Calu3 (cell line): ENCODE measurements around the gene SH3PXD2A. TPM values are rescaled to one million over a fixed set of nuclear protein-coding genes. Genes with fewer than 3 reads are reported as not detected.
A peak's percentile ranks its signal among the peaks of the same experiment; 100 is the strongest.

Experiments used
- BruUV-seq: library from RNA; stranded (reverse); fragments of 400-500 nt; replicated peaks from 2 replicates; lab custom pipeline; 2021; lab: Mats Ljungman, UMichigan
- CTCF ChIA-PET: fragments of 300-600 bp; sonication (Branson Sonifier 250); formaldehyde crosslinking; loops from one replicate; lab custom pipeline; 2022; ENCODE audit warnings: antibody characterized with exemption; lab: Charles Lee
- DNase-seq: peaks from one replicate; pipeline ENCODE4 v3.0.0; 2022
- H3K27ac Mint-ChIP-seq: one replicate; pipeline ENCODE4 v1.8.0; 2022; ENCODE audit warnings: mixed read lengths; ENCODE audit not compliant: unreplicated experiment
- H3K27me3 Mint-ChIP-seq: one replicate; pipeline ENCODE4 v1.8.0; 2022; ENCODE audit warnings: mixed read lengths; ENCODE audit not compliant: unreplicated experiment
- H3K36me3 Mint-ChIP-seq: one replicate; pipeline ENCODE4 v1.8.0; 2022; ENCODE audit warnings: mild to moderate bottlenecking, moderate library complexity, mixed read lengths; ENCODE audit not compliant: insufficient read depth, unreplicated experiment
- H3K4me1 Mint-ChIP-seq: one replicate; pipeline ENCODE4 v1.8.0; 2022; ENCODE audit warnings: mild to moderate bottlenecking, low read depth, mixed read lengths; ENCODE audit not compliant: unreplicated experiment
- H3K4me3 Mint-ChIP-seq: one replicate; pipeline ENCODE4 v1.8.0; 2022; ENCODE audit warnings: mild to moderate bottlenecking, low read depth, moderate library complexity, mixed read lengths; ENCODE audit not compliant: unreplicated experiment
- H3K9me3 Mint-ChIP-seq: one replicate; pipeline ENCODE4 v1.8.0; 2022; ENCODE audit warnings: low read depth, mixed read lengths; ENCODE audit not compliant: unreplicated experiment
- intact Hi-C: fragments of 100-400 bp; cut with micrococcal nuclease; formaldehyde crosslinking; loops from one replicate; pipeline ENCODE4 v1.10.0; 2022; ENCODE audit not compliant: unreplicated experiment
- total RNA-seq: library from RNA; stranded (reverse); gene quantifications from 2 replicates; pipeline ENCODE4 v1.2.3, GENCODE V29; 2022
- TF ChIP-seq, protein P1 (sequence below): fragments of 200-600 bp; IDR thresholded peaks from one replicate; pipeline ENCODE4 v1.8.0; 2022; ENCODE audit warnings: antibody characterized with exemption; ENCODE audit not compliant: unreplicated experiment

SH3PXD2A gene
- total RNA-seq, 1 experiment from 2014 or later: 7.5 TPM

DNA sequence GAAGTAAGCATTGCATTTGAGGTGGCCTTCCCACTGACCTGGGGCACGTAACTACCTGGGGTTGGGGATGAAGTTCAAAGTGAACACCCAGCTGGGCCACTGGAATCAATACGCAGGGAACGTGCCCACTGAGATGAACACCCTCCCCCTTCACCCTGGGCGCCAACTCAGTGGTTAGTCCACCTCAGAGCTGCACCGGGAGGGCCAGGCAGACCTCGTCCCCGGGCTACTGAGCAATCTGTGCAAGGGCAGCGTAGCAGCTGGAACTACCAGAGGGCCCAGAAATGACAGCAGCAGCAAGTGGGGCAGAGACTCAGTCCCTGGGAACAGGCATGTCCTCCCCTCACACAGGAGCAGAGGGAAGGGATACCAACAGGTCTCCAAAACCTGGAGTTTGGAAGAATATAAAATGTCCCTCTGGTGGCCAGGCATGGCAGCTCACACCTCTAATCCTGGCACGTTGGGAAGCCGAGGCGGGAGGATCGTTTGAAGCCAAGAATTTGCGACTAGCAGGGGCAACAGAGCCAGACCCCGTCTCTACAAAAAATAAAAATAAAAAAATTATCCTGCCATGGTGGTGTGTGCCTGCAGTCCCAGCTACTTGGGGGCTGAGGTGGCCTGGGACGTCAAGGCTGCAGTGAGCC, 143.9 kb downstream of the SH3PXD2A start:
- Mint-ChIP-seq H3K27ac (no peak overlapping the region), H3K27me3 (peaks cover 7% of the 10 kb centered on the region), H3K36me3 (peaks cover 3% of the 10 kb centered on the region), H3K9me3 (no peaks in the 10 kb centered on the region), H3K4me3 (no peak overlapping the region), H3K4me1 (peaks cover 11% of the 10 kb centered on the region)
- no TSS peak for BruUV-seq
- intact Hi-C loops: no loop called here
- CTCF ChIA-PET: interaction anchor here (0.6 to 2.1 kb wide), 2 partner anchors 25 to 172 kb away, joined by 4 to 7 read pairs; no protein-coding TSS in a partner anchor
- TF ChIP-seq, protein P1, sequence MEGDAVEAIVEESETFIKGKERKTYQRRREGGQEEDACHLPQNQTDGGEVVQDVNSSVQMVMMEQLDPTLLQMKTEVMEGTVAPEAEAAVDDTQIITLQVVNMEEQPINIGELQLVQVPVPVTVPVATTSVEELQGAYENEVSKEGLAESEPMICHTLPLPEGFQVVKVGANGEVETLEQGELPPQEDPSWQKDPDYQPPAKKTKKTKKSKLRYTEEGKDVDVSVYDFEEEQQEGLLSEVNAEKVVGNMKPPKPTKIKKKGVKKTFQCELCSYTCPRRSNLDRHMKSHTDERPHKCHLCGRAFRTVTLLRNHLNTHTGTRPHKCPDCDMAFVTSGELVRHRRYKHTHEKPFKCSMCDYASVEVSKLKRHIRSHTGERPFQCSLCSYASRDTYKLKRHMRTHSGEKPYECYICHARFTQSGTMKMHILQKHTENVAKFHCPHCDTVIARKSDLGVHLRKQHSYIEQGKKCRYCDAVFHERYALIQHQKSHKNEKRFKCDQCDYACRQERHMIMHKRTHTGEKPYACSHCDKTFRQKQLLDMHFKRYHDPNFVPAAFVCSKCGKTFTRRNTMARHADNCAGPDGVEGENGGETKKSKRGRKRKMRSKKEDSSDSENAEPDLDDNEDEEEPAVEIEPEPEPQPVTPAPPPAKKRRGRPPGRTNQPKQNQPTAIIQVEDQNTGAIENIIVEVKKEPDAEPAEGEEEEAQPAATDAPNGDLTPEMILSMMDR: peak; percentile 17
- no peak for DNase-seq

DNA sequence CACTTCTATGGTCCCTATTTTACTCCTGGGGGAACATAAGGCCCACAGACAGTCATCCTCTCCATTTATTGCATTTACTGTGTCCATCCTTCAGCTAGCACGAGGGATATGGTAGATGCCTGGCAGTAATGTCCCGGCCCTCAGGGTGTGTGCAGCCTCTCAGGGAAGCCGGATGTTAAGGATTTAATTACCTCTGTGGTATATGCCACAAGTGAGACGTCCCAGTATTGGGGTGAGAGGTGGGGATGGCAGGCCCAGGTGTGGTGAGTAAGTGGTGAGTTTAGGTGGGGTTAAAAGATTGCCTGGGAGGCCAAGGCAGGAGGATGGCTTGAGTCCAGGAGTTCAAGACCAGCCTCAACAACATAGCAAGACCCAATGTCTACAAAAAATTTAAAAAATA, 144.9 kb downstream of the SH3PXD2A start:
- DNase-seq: no peak
- intact Hi-C loops: no loop called here

DNA sequence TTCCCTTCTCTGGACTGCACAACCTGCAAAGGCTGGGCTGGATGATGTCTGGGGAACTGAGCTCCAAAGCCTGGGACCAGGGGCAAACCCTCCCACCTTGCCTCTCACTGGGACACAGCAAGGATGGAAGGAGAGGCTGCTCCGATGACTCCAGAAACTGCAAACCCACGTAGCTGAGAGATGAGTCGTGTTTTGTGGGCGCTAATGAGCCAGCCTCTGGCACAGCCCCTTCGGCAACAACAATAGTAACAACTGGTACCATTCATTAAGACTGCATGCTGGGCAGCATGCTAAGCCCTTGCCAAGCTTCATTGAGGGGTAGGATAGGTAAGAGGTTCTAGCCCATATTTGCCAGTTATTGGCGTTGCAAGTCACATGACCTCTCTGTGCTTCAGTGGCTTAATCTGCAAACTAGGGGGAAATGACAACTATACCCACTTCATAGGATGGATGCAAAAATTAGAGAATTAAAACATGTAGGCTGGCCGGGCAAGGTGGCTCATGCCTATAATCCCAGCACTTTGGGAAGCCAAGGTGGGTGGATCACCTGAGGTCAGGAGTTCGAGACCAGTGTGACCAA, 145.9 kb downstream of the SH3PXD2A start:
- H3K9me3 Mint-ChIP-seq: no peaks in the 10 kb centered on the region
- TF ChIP-seq, protein P1: no peak
- CTCF ChIA-PET: interaction anchor here (0.9 kb wide), 1 partner anchor 44 kb away, joined by 4 read pairs; no protein-coding TSS in a partner anchor

More for the DNA sequence above, 144.9 kb downstream of the SH3PXD2A start:
- CTCF ChIA-PET: no interaction called here
- H3K27me3 Mint-ChIP-seq: peaks cover 7% of the 10 kb centered on the region
- H3K4me3 Mint-ChIP-seq: no peak overlapping the region
- H3K36me3 Mint-ChIP-seq: no peaks in the 10 kb centered on the region
- H3K9me3 Mint-ChIP-seq: no peaks in the 10 kb centered on the region
- BruUV-seq: no TSS peak
- TF ChIP-seq, protein P1: no peak
- no peak overlapping the region for H3K27ac Mint-ChIP-seq
- peaks cover 2% of the 10 kb centered on the region for H3K4me1 Mint-ChIP-seq

DNA sequence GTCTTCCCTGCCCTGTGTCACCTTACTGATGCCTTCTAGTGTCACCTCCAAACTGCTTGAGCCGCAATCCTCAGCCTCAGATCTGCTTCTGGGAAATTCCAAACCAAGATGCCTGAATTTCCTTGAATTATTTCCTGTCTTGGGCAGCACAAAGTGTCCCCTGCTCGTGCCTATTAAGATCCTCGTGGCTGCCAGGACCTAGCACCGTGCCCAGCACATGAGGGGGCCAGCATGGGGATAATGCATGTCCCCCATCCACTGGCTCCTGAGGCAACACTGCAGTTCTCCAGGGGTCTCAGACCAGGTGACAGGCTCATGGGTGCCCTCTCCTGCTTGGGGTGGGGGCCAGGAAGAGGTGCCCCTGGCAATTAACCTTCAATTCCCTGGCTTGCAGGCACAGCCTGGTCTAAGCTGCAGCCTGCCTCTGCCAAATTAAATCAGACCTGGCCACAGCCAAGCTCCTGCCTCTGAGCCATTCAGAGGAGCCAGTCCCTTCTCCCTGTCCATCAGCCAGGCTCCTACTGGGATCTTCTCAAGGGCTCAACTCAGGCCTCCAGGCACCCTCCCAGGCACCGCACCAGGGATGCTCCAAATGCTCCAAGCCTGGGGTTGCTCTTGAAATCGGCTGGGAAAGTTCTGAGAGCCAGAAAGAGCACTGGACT, 146.6 kb downstream of the SH3PXD2A start:
- H3K9me3 Mint-ChIP-seq: no peaks in the 10 kb centered on the region
- no peaks in the 10 kb centered on the region for H3K4me1 Mint-ChIP-seq
- H3K27me3 Mint-ChIP-seq: peaks cover 7% of the 10 kb centered on the region
- no TSS peak for BruUV-seq
- TF ChIP-seq, protein P1: no peak
- no peak overlapping the region for H3K27ac Mint-ChIP-seq
- intact Hi-C loops: no loop called here
- CTCF ChIA-PET: interaction anchor here (0.9 kb wide), 1 partner anchor 45 kb away, joined by 4 read pairs; no protein-coding TSS in a partner anchor
- H3K36me3 Mint-ChIP-seq: no peaks in the 10 kb centered on the region
- DNase-seq: no peak
- H3K4me3 Mint-ChIP-seq: no peak overlapping the region

More for the DNA sequence above, 145.9 kb downstream of the SH3PXD2A start:
- intact Hi-C loops: no loop called here
- DNase-seq: no peak
- no peaks in the 10 kb centered on the region for H3K4me1 Mint-ChIP-seq
- peaks cover 7% of the 10 kb centered on the region for H3K27me3 Mint-ChIP-seq
- H3K4me3 Mint-ChIP-seq: no peak overlapping the region
- no TSS peak for BruUV-seq
- H3K27ac Mint-ChIP-seq: no peak overlapping the region
- no peaks in the 10 kb centered on the region for H3K36me3 Mint-ChIP-seq
